Esophagus squamous epithelium (tissue), 5 donors: ENCODE results near the gene KCNK3. TPM values are rescaled to one million over a fixed set of nuclear protein-coding genes. Genes with fewer than 3 reads are reported as not detected.

ENCODE experiments used
- DNase-seq: peaks from one replicate; lab custom pipeline; 2025; lab: John Stamatoyannopoulos, UW
- H3K27ac ChIP-seq, 4 donors: fragments of 200-600 bp; sonication (generic); one replicate each; pipeline ENCODE4 v1.5.1; 2016 to 2019; ENCODE audit warnings: mild to moderate bottlenecking in 1 of 4
- H3K27me3 ChIP-seq, 4 donors: fragments of 200-600 bp; sonication (generic); 1 replicate in 3 of 4; 2 replicates in 1 of 4; pipeline versions ENCODE4 v1.5.1 to v1.6.0; 2017 to 2021; ENCODE audit warnings: antibody characterized with exemption in 1 of 4
- H3K36me3 ChIP-seq, 3 donors: fragments of 200-600 bp; sonication (generic); one replicate each; pipeline ENCODE4 v1.5.1; 2016 to 2019
- H3K4me1 ChIP-seq, 3 donors: fragments of 200-600 bp; sonication (generic); one replicate each; pipeline ENCODE4 v1.5.1; 2017 to 2019
- H3K4me3 ChIP-seq, 4 donors: fragments of 200-600 bp; sonication (generic); 1 replicate in 3 of 4; 2 replicates in 1 of 4; pipeline ENCODE4 v1.5.1; 2016 to 2019; ENCODE audit warnings: mild to moderate bottlenecking in 2 of 4, moderate library complexity in 1 of 4
- H3K9me3 ChIP-seq, 3 donors: fragments of 200-600 bp; sonication (generic); one replicate each; pipeline ENCODE4 v1.5.1; 2016 to 2019
- CTCF ChIP-seq, 6 experiments: fragments of 450-650 bp in 4 of 6; fragments of 200-600 bp in 2 of 6; sonication (generic) in 2 of 6; IDR thresholded peaks; one replicate each; pipeline ENCODE4 v1.5.1; 2016 to 2019; ENCODE audit warnings: antibody characterized with exemption in 6 of 6, mild to moderate bottlenecking in 4 of 6, moderate library complexity in 4 of 6
- POLR2A ChIP-seq, 4 donors: fragments of 450-650 bp; IDR thresholded peaks; one replicate each; pipeline ENCODE4 v1.6.1; 2017; ENCODE audit warnings: antibody characterized with exemption in 4 of 4, mild to moderate bottlenecking in 4 of 4, moderate library complexity in 3 of 4
- WGBS, 2 donors: methylation state at CpG; one replicate each; pipeline ENCODE4 v1.1.5; 2018; 5-methylcytosine and 5-hydroxymethylcytosine counted together
- intact Hi-C: fragments of 100-400 bp; cut with DNase I; formaldehyde crosslinking; loops from one replicate; pipeline ENCODE4 v1.15.0; 2022
- total RNA-seq, 4 donors: library from RNA; depleted of rRNA; stranded (reverse); fragments of >200 nt; gene quantifications; one replicate each; pipeline ENCODE4 v1.1.0, GENCODE V29; 2016
- donor health status: DM: yes; HTN: yes; CAD: no.

The KCNK3 gene
- total RNA-seq, 4 donors from 2014 or later: 0.66 to 1.6 (median 0.84) TPM

DNA sequence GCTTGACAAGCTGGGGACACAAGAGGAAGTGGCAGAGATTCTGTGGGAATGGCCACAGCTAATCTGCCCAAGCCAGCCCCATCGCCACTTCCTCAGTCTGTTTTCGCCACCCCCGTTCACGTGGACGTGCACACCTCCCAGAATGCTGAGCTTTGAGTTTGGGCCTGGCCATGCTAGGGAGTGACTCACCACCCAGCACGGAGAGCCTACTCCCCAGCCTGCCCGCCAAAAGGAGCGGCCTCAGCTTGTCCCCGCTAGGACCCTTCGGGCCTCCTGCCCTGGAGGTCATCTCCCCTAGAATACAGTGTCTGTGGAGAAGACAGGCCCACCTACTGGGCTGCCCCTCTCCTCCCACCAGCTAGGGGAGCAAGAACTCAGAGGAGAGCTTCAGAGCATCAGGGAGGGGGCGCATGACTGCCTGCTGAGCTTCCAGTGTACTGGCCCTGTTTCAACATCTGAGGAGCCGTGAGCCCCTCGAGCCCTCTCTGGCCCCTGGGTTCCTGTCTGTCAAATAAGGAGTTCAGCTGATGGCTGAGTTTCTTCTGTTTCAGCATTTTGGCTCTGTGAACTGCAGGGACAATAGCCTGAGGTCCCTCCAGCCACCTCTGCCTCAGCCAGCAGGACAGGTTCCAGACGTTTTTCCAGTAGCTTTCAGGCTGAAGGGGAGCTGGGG, 76.7 kb downstream of the KCNK3 start:
- peak; percentile 30 for DNase-seq
- Histone ChIP-seq H3K27me3 (no peaks in the 10 kb centered on the region), H3K4me1 (peaks cover 77 to 98% (median 83%) of the 10 kb centered on the region in 3 donors), H3K4me3 (peak overlapping the region in 2 of 4 donors; percentile 1 to 16), H3K36me3 (peaks cover 0 to 10% (median 0%) of the 10 kb centered on the region in 3 donors), H3K27ac (peak overlapping the region; percentile 87 to 98 (median 94)), H3K9me3 (no peaks in the 10 kb centered on the region)
- TF ChIP-seq CTCF (IDR thresholded peaks at IDR 0.05) (no peak), POLR2A (IDR thresholded peaks at IDR 0.05) (peak in 1 of 4 donors; percentile 57)
- intact Hi-C loops: no loop called here
- 17% methylated on average over 7 of the region's 14 CpGs; no CpG with 5 or more reads in 1 of the 2 donors for WGBS, 2 donors

DNA sequence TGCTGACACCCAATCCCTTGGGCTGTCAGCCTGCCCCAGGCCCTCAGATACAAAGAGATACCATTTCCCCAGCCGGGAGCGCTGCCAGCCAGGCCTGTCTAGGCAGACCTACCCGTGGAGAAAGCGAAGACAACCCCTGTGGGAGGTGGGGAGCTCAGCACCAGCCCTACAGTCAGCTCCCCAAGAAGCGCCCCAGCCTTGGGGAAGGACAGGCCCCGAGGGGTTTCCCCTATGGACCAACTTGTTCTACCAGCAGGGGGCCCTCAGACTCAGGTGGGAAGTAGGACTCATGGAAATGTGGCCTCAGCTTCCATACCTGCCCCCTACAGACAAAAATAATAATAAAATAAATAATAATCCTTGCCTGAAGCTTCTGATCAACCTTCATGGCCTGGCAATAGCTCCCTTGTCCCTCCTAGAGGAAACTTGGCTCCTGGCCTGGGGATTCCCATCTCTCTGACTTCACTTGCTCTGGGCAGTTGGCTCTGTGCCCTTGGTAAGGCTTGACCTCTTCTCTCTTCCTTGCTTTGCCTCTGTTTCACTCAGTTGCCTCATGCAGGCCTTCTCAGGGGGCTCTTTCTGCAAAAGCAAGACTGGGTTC, 78.6 kb downstream of the KCNK3 start:
- WGBS, 2 donors: 40% methylated on average over 1 of the region's 6 CpGs; no CpG with 5 or more reads in 1 of the 2 donors
- H3K4me3 ChIP-seq: peak overlapping the region in 1 of 4 donors; percentile 26
- H3K9me3 ChIP-seq: no peaks in the 10 kb centered on the region
- intact Hi-C loops: no loop called here
- H3K4me1 ChIP-seq: peaks cover 64 to 88% (median 72%) of the 10 kb centered on the region in 3 donors
- no peaks in the 10 kb centered on the region for H3K27me3 ChIP-seq
- TF ChIP-seq CTCF (IDR thresholded peaks at IDR 0.05) (peak in 4 of 6 experiments; percentile 19 to 54 (median 44)), POLR2A (IDR thresholded peaks at IDR 0.05) (no peak)
- H3K36me3 ChIP-seq: peaks cover 9 to 29% (median 18%) of the 10 kb centered on the region in 3 donors
- H3K27ac ChIP-seq: peak overlapping the region; percentile 87 to 98 (median 94)
- no peak for DNase-seq

DNA sequence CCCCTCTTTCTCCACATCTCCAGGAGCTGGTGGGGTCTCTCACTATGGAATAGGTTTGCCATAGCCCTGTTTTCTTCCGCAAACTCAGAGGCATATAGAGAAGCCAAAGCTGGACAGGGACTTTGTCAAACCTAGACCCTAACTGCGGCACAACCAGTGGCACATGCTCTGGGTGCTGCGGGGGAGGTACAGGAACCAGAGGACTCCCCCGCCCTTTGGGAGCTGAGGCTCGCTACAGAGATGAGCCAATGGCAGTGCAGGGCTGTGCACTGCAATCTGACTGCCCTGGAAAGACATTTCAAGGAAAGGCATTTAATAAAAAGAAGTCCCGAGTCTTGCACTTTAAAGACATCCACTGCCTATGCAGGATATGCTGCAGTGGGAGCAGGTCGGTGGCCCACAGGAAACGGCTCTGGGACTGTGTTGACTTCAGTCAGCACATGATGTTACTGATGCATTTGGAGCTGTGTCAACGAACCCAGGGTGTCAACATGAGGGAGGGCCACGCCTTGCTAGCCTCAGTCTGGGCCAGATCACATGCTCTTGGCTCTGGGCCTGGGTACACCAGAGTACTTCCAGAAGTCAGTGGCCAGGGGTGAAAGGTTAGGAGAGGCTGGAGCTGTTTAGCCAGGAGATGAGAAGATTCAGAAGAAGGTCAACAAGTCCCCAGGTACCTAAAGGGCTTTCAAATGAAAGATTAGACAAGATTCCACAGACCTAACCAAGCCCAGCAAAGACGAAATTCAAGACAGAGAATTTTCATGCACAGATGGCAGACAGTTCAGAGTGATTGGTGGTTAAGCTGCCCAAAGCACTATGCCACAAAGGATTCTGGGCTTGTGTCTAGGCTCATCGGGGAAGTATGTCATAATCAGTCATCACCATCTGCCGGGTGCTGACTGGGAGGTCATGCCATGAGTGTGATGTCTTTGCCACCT, 79.8 kb downstream of the KCNK3 start:
- TF ChIP-seq CTCF (IDR thresholded peaks at IDR 0.05): no peak
- TF ChIP-seq POLR2A (IDR thresholded peaks at IDR 0.05): peak in 2 of 4 donors; percentile 24 to 45
- H3K27ac ChIP-seq: peak overlapping the region; percentile 87 to 98 (median 94)
- intact Hi-C loops: no loop called here
- DNase-seq: peak; percentile 44
- peaks cover 14 to 41% (median 25%) of the 10 kb centered on the region in 3 donors for H3K36me3 ChIP-seq
- no peaks in the 10 kb centered on the region for H3K9me3 ChIP-seq
- peak overlapping the region in 1 of 4 donors; percentile 8 for H3K4me3 ChIP-seq
- H3K27me3 ChIP-seq: no peaks in the 10 kb centered on the region
- H3K4me1 ChIP-seq: peaks cover 53 to 80% (median 60%) of the 10 kb centered on the region in 3 donors
- WGBS, 2 donors: 26 to 29% methylated on average over 11 to 12 of the region's 13 CpGs

GRCh38 chr2:26776195-26776800, 83.8 kb downstream of the KCNK3 start:
- no peak for DNase-seq
- no peaks in the 10 kb centered on the region for H3K27me3 ChIP-seq
- 77 to 98% methylated on average over 4 to 5 of the region's 5 CpGs for WGBS, 2 donors
- H3K4me1 ChIP-seq: peaks cover 20 to 41% (median 21%) of the 10 kb centered on the region in 3 donors
- H3K36me3 ChIP-seq: peaks cover 29 to 81% (median 57%) of the 10 kb centered on the region in 3 donors
- no peak for TF ChIP-seq CTCF (IDR thresholded peaks at IDR 0.05)
- no peak overlapping the region for H3K27ac ChIP-seq
- intact Hi-C loops: no loop called here
- no peaks in the 10 kb centered on the region for H3K9me3 ChIP-seq
- no peak overlapping the region for H3K4me3 ChIP-seq
